NCI-H524 (cell line): ENCODE measurements around the gene UBR3.
A peak's percentile ranks its signal among the peaks of the same experiment; 100 is the strongest.

Experiments
- DNase-seq, 2 experiments: peaks; one replicate each; lab custom pipeline; 2025; lab: John Stamatoyannopoulos, UW

UBR3 gene

DNA sequence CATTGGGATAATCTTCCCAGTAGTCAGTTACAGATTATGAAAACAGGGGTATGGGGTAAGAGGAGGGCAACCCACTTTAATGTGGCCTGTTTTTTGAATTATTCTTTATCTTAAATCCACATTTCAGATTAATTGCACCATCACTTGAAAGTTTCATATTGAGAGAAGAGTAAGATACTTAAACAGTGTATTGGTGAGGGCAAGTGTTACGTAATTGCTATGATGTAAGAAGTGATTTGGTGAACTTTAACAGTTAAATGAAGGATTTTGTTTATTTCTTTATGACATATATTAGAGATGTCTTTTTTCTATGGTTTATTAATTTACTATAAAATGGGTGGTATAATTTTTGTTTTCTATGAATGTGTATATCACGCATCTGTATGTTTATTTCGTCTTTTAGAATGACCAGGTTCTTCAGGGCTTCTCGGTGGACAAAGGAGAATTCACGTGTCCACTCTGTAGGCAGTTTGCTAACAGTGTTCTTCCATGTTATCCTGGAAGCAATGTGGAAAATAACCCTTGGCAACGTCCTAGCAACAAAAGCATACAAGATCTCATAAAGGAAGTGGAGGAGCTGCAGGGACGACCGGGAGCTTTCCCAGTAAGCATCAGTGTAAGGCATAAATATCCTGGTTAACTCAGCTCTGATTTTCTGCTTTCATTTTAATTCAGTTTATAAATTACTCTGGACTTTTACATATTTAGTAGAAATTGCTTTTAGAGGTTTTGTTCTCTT is 179.5 kb downstream of the UBR3 start:
- DNase-seq = no peak

DNA sequence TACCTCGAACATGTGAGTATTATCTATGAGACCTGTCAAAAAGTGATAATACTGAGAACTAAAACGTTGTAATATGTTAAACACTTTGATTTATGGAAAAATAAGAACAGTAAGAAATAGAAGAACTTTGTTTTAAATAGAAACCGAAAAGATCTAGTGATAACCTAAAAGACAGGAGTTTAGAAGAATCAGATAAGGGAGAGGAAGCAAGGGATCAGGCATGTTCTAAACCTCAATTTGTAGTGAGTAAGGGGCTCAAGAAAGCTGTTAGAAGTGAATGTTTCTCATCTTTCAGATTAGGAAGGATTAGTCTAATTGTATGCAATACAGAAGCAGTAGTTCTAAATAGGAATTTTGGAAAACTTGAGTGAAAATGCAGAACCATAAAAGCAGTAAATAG is 182.0 kb downstream of the UBR3 start:
- no peak for DNase-seq

DNA sequence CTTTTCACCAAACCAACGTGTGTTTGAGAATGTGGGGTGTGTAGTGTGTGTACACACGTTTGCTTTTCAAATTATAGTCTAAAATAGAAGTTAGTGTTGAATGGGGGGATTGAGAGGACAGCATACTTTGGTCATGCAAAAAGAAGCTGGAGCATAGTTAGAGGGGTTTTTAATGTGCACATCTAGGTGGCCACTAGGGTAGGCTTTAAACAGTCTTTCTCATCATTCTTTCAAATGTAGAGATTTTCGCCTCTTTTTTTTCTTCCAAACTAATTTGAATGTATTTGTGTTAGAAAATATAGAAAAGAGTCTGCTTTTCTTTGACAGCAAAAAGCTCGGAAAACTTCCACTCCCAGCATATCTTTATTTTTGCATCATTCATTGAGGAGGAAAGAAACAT is 185.5 kb downstream of the UBR3 start:
- DNase-seq = no peak

DNA sequence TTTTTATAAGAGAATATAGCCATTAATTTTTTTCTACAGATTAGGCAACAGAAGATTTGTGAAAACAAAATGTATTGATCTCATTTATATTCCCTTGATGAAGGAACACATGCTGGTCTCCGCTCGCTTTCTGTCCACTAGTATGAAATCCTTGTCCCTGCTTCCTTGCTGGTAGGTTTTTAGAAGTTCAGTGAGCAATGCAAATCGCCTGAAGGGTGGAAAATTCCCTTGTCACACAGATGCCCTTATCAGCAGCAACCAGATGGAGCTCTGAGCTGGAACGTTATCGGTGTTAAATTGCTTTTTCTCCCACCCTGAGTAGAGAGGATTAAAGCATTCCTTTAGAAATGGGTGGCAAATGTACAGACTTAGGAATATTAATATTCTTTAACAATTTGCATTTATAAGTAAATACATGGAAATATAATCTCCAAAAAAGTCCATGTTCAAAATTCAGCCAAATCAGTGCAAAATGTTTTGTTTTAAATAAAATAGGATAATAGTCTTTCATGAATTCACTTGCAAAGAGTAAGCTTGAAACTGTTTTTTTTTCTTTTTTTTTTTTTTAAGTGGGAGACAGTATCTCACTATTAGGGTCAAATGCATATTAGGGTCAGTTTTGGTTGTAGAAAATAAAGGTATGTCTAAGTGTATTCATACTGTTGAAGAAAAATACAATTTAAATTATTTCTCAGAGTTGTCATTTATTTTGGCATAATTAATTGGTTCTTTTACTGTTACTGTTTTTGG is 186.7 kb downstream of the UBR3 start:
- peak; percentile 28 to 72 for DNase-seq

DNA sequence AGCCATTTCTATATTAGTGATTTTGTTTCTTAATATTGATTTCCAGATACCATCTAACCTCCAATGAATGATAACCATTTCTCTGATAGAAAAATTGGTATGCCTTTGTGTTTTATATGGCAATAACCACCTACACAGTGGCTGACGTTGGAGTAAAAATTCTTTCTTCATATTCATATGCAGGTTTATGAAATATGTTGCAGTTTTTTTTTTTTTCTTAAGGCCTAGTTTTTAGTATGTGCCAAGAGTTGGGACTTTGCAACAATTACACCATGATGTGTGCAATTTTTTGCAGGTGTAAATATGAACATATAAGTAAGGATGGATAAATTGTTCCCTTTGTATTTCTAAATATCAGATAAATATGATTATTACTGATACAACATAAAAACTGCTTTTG is 187.5 kb downstream of the UBR3 start:
- no peak for DNase-seq

DNA sequence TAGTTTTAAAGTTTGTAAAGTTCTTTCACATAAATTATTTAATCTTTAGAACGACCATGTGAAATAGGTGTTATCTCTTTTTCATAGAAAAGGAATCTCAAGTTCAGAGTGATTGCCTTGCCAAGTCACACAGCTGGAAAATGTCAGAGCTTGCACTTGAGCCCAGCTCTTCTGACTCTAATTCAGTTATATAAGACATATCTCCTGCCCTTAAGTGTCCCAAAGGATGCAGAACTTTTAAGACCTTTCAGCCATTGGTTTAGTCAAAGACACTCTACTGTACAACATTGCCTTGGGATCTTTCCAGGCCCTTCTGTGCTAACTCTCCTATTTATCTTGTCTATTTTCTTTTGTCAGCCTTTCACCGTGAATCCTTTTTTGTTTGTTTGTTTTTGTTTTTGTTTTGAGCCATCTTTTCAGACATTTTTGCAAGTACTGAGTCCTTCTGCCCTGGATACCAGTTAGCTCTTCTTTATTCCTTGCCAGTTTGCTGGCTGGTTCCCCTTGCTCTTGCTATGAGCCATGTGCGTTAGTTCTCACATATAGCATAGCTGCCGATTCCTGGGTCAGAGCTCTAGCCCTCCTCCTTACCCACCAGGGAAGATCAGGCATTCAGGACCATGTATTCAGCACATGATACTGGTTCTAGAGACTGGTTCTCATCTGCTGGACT is 190.7 kb downstream of the UBR3 start:
- no peak for DNase-seq

DNA sequence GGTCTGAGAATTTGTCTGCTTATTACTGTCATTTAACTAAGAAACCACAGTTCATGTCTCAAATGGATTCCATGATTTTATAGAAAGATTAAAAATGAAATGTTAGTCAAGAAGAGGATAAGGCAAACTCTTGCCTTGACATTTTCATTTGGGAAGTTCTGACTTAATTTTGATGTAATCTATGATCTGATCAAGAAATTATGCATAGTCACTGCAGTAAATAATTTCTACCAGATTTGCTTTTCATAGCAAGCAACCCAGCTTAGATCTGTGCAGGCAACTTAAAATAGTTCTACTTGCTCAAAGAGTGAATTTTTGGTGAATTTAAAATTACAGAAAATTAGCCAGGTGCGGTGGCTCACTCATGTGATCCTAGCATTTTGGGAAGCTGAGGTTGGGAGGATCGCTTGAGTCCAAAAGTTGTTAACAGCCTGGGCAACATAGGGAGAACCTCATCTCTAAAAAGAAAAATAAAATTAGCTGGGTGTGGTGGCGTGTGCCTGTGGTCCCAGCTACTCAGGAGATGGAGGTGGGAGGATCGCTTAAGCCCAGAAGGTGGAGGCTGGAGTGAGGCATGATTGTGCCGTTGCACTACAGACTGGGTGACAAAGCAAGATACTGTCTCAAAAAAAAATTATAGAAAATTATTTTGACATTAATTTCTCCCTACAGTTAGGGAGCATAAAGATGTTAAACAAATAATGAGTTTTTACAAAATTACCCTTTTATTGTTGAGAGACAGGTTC is 192.0 kb downstream of the UBR3 start:
- DNase-seq = no peak

DNA sequence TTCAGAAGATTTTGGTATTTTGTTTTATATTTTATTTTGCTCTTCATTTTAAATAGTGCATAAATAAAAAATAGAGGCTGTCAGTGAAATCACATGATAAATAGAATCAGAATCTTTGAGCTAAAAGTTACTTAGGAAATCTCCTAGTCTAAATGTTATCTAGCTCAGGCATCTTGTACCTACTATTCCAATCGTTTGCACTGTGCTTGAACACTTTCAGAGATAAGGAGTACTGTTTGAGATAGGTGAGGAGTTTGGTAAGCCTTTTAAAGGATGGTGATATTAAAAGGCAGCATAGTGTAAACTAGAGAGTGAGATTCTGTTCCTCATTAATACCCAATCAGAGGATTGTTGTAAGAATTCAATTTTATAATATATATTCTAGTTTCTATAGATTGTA is 193.5 kb downstream of the UBR3 start:
- no peak for DNase-seq

DNA sequence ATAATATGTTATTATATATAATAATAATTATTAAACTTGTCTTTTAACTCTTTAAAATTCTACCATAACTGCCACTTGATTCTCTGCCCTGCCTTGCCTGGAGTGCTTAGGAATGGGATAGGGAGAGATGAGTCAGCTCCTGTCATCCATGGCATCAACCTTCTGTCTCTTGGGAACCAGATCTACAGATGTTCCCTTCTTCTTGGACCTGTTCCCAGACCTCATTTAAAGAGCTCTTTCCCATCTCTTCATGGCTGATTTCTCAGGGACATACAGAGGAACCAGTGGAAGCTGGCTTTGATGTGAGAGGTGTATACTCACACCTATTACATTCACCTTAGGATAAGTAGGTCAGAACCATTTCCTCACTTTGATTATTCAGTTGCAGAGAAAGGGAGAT is 195.4 kb downstream of the UBR3 start:
- DNase-seq = peak; percentile 46 to 83

DNA sequence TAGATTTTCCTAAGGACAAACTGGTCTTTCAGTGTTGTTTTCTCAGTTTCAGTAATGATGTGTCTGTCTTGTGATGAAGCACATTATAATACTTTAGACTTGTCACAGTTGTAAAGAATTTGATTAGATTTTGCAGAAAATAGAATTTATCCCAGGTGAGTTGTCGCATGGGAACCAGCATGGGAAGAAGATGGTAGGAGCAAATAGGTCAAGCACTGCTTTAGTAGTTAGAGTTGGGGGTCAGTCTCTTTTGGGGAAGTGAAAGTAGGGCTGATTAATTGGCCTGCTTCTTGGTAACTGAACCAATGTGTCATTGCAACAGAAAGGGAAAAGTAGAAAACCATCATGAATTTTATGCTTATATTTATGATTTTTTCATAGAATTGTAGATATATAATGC is 197.5 kb downstream of the UBR3 start:
- DNase-seq = no peak

DNA sequence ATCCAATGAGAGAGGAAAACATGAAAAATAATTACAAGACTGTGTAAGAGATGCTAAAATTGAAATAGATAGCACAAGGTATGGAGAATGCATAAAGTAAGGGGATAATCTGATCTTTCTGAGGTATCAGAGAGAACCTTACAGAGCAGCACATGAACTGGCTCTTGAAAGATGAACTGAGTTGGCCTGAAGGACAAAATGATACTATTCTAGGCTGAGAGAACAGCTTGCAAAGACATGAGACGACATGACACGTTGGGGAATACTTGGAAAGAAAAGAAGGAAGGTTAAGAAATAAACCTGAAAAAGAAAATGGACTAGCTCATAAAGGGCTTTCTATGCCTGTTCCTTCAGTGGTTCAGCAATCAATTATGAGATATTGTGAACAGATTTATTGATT is 198.0 kb downstream of the UBR3 start:
- no peak for DNase-seq

DNA sequence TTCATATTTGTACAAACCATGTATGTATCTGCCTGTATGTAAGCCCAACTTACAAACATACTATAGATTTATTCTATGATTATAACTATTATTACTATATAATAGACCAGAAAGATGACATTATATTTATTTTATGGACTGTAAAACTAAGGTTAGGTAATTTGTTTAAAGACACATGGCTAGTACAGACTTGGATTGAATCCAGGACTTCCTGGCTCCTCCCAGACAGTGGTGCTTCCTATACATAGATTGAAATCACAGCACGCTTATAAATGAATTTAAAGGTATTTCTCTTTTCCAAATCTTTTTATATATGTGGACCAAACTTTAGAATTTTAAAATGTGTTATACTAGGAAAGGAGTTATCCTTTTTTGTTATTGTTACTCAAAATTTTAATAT is 199.1 kb downstream of the UBR3 start:
- no peak for DNase-seq

DNA sequence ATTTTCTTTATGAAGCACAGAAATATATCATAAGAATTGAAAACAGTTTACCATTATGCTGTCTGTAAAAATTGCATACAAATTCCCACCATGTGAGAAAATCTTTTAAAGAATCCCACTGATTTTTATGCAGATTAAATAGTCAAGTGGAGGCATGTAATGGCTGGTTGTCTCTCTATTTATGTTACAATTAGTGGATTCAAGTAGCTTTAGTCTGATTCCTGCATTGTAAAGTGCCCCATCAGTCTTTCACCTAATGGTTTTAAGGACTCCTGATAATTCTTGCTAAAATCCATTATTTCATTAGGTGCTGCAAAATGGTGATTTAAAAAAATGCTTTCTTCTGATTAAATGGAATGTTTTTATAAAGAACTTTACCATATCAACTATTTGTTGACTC is 202.3 kb downstream of the UBR3 start:
- no peak for DNase-seq

DNA sequence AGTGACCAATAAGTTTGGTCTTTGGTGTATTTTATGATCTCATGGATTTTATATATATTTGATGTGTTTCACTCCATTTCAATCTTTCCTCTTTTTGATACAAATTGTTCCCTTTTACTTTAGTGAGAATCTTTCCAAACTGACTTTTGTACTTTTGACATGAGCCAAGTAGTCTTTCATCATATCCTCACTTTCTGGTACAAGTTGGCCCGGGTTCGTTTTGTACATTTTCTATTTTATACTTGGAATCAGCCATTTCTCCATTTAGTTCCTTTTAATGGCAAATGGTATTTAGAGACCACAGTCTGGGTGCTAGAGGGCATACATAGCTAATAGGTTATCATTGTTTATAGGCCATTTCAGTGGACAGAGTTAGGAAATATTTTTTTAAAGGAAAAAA is 202.8 kb downstream of the UBR3 start:
- DNase-seq = no peak

DNA sequence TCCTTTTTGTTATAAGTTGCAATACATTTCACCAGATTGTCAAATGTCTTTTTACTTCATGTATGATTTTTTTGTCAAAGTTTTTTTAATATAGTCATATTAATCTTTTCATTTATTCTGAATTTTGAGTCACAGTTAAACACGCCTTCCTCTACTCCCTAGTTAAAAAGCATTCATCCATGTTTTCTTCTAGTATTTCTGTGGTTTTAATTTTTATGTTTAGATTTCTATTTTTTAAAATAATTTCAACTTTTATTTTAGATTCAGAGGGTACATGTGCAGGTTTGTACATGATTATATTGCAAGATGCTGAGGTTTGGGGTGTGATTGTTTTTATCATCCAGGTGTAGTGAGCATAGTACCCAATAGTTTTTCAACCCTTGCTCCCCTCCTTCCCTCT is 204.0 kb downstream of the UBR3 start:
- DNase-seq = no peak

DNA sequence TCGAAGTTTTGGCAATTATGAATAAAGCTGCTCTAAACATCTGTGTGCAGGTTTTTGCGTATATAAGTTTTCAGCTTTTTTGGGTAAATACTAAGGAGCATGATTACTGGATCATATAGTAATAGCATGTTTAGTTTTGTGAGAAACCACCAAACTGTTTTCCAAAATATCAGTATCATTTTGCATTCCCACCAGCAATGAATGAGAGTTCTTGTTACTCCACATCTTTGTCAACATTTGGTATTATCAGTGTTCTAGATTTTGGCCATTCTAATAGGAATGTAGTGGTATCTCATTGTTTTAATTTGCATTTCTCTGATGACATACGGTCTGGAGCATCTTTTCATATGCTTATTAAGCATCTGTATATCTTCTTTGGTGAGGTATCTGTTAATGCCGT is 207.3 kb downstream of the UBR3 start:
- no peak for DNase-seq

DNA sequence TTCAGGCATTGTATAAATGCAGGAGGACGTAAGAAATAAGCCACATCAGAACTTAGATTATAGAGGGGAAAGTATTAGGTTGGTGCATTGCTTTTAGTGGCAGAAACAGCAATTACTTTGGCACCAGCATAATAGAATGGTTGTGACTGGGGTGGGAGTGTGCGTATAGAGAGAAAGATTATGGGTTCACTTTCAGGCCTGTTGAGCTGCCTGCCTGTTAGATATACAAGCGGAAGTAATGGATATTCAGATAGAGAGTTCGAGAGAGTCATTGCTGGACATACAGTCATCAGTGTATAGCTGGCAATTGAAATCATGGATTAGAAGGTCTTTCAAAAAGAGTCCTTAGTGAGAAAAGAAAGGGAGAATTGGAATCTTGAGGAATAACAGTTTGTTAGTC is 211.5 kb downstream of the UBR3 start:
- DNase-seq = no peak

DNA sequence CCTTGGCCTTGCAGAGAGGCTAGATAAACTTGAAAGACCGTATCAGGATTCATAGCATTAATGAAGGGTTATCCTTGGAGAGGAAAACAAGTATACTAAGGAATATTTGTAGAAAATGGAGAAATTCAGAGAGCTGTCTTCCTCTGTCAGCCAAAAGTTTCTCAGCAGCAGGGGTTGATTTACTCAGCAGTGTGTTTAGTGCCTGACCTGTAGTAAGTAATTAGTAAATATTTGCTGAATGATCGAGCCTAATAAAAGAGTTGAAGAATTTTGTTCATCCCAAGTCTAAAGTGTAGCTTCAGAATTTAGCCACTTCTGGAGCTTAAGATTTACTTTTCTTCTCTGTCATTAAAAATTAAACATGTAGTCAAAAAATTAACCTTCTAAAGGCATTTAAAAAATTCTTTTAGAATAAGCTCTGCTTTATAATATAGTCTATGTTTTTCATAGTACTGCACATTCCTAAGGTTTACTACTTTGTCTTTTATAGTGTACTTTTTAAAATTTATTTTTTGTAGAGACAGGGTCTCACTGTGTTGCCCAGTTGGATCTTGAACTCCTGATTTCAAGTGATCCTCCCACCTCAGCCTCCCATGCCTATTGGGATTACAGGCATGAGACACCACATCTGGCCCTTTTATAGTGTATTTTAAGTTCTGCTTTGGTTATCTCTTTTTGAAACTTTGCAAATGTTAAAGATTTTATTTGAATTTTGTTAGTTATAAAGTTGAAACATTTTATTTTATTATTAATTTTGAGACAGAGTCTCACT is 212.3 kb downstream of the UBR3 start:
- no peak for DNase-seq

DNA sequence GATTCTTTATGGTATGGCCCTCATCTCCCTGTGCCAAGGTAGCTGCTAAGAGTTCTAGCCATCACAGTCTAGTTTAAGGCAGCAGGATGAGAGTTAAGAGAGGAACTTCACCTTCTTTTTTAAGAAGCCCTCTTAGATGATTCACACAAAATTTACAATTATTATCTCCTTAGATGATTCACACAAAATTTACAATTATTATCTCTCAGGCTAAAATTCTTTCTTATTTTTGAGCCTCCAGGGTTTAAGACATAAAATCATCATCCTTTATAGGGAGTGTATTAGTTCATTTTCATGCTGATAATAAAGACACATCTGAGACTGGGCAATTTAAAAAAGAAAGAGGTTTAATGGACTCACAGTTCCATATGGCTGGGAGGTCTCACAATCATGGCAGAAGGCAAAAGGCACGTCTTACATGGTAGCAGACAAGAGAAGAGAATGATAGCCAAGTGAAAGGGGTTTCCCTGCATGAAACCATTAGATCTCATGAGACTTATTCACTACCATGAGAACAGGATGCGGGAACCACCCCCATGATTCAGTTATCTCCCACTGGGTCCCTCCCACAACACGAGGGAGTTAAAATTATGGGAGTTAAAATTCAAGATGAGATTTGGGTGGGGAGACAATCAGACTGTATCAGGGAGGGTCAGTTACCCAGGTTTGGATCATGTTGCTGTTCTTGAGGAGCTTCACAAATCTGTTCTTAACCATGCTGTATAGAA is 217.7 kb downstream of the UBR3 start:
- no peak for DNase-seq

DNA sequence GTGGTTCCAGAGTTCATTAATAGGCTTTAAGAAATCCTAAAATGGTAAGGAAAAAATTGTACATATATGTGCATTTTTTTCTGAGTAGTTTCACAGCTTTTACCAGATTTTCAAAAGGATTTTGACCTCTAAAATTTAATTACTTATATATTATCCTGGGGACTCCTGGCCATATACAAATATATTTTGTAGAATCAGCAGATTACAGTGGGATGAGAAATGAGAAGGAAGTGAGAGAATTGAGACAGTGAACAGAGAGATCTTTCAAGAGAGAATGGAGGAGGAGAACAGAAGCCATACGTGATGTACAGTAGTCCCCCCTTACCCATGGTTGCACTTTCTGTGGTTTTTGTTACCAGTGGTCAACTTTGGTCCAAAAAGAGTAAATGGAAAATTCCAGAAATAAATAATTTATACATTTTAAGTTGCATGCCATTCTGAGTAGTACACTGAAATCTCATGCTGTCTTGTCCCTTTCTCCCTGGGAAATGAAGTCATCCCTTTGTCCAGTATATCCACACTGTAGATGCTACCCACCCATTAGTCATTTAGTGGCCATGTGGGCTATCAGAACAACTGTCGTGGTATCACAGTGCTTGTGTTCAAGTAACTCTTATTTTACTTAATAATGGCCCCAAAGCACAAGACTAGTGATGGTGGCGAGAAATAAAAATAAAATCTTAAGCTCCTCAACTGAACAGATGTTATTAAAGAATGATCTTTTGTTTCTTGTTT is 220.2 kb downstream of the UBR3 start:
- no peak for DNase-seq
